ENCODE measurements around the gene FMN1.

Gene FMN1

DNA sequence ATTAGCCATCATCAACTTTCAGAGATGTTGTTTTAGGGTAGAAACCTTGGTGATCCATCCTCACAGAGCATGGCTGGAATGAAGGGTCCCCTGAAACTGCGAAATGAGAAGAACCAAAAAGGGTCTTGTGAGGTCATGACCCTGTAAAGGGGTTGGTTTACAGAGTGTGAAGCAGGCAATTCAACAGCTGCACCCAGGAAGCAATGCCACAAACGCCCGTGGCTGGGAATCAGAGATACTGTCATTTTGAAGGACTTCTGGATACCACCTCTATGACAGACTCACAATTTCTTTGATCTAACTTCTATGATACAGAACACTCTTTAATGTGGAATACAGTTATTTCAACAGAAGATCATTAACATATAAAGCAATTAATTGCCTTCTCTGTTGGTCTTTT lies 397.7 kb downstream of the FMN1 start:
- H3K36me3 ChIP-seq (ENCODE audit: control insufficient read depth, insufficient read depth, low read length) = no peaks in the 10 kb centered on the region
- no peak overlapping the region for H3K27ac ChIP-seq (ENCODE audit: low read length)
- H3K27me3 ChIP-seq (ENCODE audit: control insufficient read depth, insufficient read depth, low read length) = no peaks in the 10 kb centered on the region
- H3K4me1 ChIP-seq (ENCODE audit: control insufficient read depth, insufficient read depth, low read length) = no peaks in the 10 kb centered on the region; the same call in 1 of the 2 replicates
- WGBS (ENCODE audit: insufficient coverage, insufficient read length) = no CpG with 5 or more reads among the region's 3 CpGs
- H3K9me3 ChIP-seq (ENCODE audit: control insufficient read depth, insufficient read depth, low read length) = no peaks in the 10 kb centered on the region
- DNase-seq (ENCODE audit: low read depth, low spot score) = no peak
- no peak overlapping the region for H3K4me3 ChIP-seq (ENCODE audit: low read length)

DNA sequence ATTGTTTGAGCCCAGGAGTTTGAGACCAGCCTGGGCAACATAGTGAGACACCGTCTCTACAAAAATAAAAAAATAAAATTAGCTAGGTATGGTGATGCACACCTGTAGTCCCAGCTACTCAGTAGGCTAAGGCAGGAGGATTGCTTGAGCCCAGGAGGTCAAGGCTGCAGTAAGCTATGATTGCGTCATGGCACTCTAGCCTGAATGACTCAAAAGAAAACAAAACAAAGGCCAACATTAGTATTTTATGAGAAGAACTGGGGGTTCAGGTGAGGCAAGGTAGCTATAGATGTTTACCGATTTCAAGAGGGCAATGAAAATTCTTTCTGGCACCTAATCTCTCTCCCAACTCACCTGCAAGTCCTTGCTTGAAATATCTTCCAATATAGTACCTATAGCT lies 399.5 kb downstream of the FMN1 start:
- H3K27me3 ChIP-seq (ENCODE audit: control insufficient read depth, insufficient read depth, low read length) = no peaks in the 10 kb centered on the region
- H3K36me3 ChIP-seq (ENCODE audit: control insufficient read depth, insufficient read depth, low read length) = no peaks in the 10 kb centered on the region
- DNase-seq (ENCODE audit: low read depth, low spot score) = no peak
- H3K9me3 ChIP-seq (ENCODE audit: control insufficient read depth, insufficient read depth, low read length) = no peaks in the 10 kb centered on the region
- no peak overlapping the region for H3K27ac ChIP-seq (ENCODE audit: low read length)
- H3K4me1 ChIP-seq (ENCODE audit: control insufficient read depth, insufficient read depth, low read length) = no peaks in the 10 kb centered on the region; the same call in 1 of the 2 replicates
- H3K4me3 ChIP-seq (ENCODE audit: low read length) = no peak overlapping the region
- no CpG with 5 or more reads among the region's 3 CpGs for WGBS (ENCODE audit: insufficient coverage, insufficient read length)

DNA sequence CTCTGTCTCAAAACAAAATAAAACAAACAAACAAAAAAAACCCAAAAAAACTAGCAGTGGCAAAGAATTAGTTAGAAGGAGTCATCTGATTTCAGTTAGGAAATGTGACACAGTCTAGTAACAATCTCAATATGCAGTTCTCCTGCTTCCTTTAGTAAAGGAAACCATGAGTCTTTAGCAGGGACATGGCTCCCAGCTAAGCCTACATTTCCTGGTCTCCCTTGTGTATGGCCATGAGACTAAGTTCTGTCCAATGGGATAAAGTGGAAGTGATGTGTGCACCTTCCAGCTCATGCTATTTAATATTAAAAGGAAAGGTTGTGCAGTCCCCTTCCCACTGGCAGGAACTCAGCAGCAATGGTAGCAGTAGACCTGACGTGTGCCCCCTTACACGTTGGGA lies 402.1 kb downstream of the FMN1 start:
- Histone ChIP-seq H3K4me1 (ENCODE audit: control insufficient read depth, insufficient read depth, low read length) (no peaks in the 10 kb centered on the region; the same call in 1 of the 2 replicates), H3K9me3 (ENCODE audit: control insufficient read depth, insufficient read depth, low read length) (no peaks in the 10 kb centered on the region), H3K27me3 (ENCODE audit: control insufficient read depth, insufficient read depth, low read length) (no peaks in the 10 kb centered on the region), H3K27ac (ENCODE audit: low read length) (no peak overlapping the region), H3K36me3 (ENCODE audit: control insufficient read depth, insufficient read depth, low read length) (no peaks in the 10 kb centered on the region), H3K4me3 (ENCODE audit: low read length) (no peak overlapping the region)
- no peak for DNase-seq (ENCODE audit: low read depth, low spot score)
- WGBS (ENCODE audit: insufficient coverage, insufficient read length) = no CpG with 5 or more reads among the region's 2 CpGs

DNA sequence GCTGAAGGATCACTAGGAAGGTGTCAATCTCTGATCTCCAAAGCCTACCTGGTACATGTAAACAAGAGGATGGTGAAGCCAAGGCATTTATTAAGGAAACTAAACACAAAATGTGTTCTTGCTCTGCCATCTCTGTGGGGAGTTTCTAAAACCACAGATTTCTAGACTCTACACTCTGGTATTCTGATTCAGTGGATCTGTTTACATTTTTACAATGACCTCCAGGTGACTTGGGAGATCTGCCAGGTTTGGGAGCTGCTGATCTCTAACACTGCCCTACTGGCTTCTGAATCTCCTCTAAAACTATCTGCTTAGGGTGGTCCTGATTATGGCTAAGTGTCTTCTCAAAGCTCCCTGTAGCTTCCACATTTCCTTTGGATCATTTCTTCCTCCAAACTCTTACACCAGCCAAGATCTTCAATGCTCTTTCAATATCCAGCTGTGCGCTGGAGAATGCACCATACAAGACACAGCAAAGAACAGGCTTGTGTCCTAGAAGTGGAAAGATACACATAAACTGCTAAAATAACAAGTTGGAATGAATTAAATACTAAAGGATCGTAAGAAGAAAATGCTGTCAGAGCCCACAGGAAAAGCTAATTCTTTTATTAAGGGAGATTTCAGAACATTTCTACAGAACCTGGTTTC lies 404.0 kb downstream of the FMN1 start:
- Histone ChIP-seq H3K27ac (ENCODE audit: low read length) (no peak overlapping the region), H3K4me3 (ENCODE audit: low read length) (no peak overlapping the region), H3K4me1 (ENCODE audit: control insufficient read depth, insufficient read depth, low read length) (no peaks in the 10 kb centered on the region; the same call in 1 of the 2 replicates), H3K27me3 (ENCODE audit: control insufficient read depth, insufficient read depth, low read length) (no peaks in the 10 kb centered on the region), H3K9me3 (ENCODE audit: control insufficient read depth, insufficient read depth, low read length) (no peaks in the 10 kb centered on the region), H3K36me3 (ENCODE audit: control insufficient read depth, insufficient read depth, low read length) (no peaks in the 10 kb centered on the region)
- no CpG with 5 or more reads among the region's 2 CpGs for WGBS (ENCODE audit: insufficient coverage, insufficient read length)
- DNase-seq (ENCODE audit: low read depth, low spot score) = no peak

DNA sequence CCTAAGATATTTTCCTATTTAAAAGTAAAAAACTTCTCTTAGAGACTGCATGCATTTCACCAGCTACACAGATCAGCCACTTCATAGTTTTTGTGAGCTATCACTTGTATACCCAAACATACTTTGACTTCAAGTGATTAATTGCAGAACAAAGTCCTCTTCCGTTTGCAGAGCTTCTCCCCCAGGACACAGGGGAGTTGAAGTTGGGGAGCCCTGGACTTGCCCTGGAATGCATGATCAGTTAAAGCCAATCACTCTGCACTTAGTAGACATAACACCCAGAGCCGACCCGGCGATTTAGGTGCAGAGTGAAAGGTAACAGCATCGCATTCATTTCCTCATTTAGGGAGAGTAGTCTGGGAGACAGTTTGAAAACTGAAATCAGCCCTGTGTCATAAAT lies 406.6 kb downstream of the FMN1 start:
- Histone ChIP-seq H3K9me3 (ENCODE audit: control insufficient read depth, insufficient read depth, low read length) (no peaks in the 10 kb centered on the region), H3K4me3 (ENCODE audit: low read length) (no peak overlapping the region), H3K4me1 (ENCODE audit: control insufficient read depth, insufficient read depth, low read length) (no peaks in the 10 kb centered on the region; the same call in 1 of the 2 replicates), H3K36me3 (ENCODE audit: control insufficient read depth, insufficient read depth, low read length) (no peaks in the 10 kb centered on the region), H3K27me3 (ENCODE audit: control insufficient read depth, insufficient read depth, low read length) (no peaks in the 10 kb centered on the region), H3K27ac (ENCODE audit: low read length) (no peak overlapping the region)
- WGBS (ENCODE audit: insufficient coverage, insufficient read length) = no CpG with 5 or more reads among the region's 5 CpGs
- no peak for DNase-seq (ENCODE audit: low read depth, low spot score)

DNA sequence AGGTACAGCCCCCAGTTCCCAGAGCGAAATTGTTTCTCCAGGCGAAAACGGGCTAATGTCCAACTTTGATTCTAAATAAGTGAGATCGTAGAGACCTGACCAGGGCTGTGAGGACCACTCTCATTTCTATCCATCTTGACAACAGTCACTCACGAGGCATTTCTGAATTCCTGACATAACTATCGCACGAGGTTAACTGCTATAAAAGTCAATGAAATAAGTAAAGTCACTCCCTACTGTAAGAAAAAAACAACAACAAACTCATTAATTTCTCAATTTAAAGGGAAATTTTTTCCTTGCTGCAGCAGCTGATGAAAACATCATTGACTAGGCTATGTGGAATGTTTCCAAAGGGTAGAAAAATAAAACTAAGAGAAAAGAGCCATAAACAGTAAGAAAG lies 407.6 kb downstream of the FMN1 start:
- H3K27me3 ChIP-seq (ENCODE audit: control insufficient read depth, insufficient read depth, low read length) = no peaks in the 10 kb centered on the region
- H3K9me3 ChIP-seq (ENCODE audit: control insufficient read depth, insufficient read depth, low read length) = no peaks in the 10 kb centered on the region
- no CpG with 5 or more reads among the region's 7 CpGs for WGBS (ENCODE audit: insufficient coverage, insufficient read length)
- H3K4me3 ChIP-seq (ENCODE audit: low read length) = no peak overlapping the region
- no peak overlapping the region for H3K27ac ChIP-seq (ENCODE audit: low read length)
- no peaks in the 10 kb centered on the region for H3K36me3 ChIP-seq (ENCODE audit: control insufficient read depth, insufficient read depth, low read length)
- DNase-seq (ENCODE audit: low read depth, low spot score) = no peak
- H3K4me1 ChIP-seq (ENCODE audit: control insufficient read depth, insufficient read depth, low read length) = no peaks in the 10 kb centered on the region

DNA sequence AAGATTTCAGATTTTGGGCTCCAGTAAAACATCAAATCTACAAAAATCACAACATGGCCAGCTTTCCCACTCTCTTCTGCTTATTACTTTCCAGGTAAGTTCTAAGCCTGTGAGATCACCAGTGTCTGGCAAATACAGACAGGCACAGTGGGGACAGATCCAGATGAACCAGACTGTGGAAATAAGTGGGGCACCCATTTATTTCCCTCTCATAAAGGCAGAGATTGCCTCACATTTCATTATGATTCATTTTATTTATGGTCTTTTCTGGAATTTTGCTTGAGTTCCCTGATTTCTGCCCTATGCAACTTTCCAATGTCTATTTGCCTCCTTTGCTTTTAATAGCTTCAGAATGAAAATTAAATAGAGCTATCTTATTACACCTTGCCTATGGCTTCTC lies 409.9 kb downstream of the FMN1 start:
- H3K4me3 ChIP-seq (ENCODE audit: low read length) = no peak overlapping the region
- H3K27ac ChIP-seq (ENCODE audit: low read length) = no peak overlapping the region
- H3K4me1 ChIP-seq (ENCODE audit: control insufficient read depth, insufficient read depth, low read length) = no peaks in the 10 kb centered on the region
- no peaks in the 10 kb centered on the region for H3K9me3 ChIP-seq (ENCODE audit: control insufficient read depth, insufficient read depth, low read length)
- no peaks in the 10 kb centered on the region for H3K27me3 ChIP-seq (ENCODE audit: control insufficient read depth, insufficient read depth, low read length)
- no peak for DNase-seq (ENCODE audit: low read depth, low spot score)
- no peaks in the 10 kb centered on the region for H3K36me3 ChIP-seq (ENCODE audit: control insufficient read depth, insufficient read depth, low read length)

DNA sequence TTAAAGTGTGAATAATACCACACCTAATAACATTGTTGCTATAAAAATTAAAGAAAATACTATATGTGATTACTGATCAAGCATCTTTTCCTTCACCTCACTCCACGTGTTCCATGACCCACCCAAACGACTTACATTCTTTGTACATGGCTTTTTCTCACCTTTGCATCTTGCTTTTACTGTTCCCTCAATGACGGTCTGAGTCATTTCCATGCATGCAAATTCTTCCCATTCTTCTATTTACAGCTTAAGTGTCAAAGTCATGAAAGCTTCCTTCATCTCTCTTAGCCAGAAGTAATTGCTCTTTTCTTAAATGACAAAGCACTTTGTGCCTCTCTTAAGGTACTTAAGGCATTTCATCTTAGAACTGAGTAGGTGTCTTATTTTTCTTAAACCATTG lies 412.7 kb downstream of the FMN1 start:
- no peaks in the 10 kb centered on the region for H3K36me3 ChIP-seq (ENCODE audit: control insufficient read depth, insufficient read depth, low read length)

DNA sequence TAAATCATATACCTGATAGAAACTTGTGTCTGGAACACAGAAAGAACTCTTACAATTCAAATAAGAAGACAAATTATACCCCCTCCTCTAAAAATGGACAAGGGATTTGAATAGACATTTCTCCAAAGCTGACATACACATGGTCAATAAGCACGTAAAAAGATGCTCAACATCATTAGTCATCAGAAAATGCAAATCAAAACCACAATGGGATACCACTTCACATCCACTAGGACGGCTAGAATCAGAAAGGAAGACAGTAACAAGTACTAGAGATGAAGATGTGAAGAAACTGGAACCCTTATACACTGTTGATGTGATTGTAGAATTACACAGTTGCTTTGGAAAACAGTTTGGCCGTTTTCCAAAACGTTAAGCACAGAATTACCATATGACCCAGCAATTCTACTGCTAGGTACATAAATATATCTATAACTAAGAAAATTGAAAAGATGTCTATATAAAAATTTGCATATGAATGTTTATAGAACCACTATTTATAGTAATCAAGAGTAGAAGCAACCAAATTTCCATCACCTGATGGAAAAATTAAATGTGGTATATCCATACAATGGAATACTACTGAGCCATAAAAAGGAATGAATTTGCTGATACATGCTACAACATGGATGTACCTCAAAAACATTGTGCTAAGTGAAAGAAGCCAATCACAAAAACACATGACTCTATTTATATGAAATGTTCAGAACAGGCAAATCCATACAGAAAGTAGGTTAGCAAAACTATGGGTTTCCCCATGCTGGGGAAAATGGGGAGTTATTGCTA lies 415.9 kb downstream of the FMN1 start:
- H3K9me3 ChIP-seq (ENCODE audit: control insufficient read depth, insufficient read depth, low read length) = no peaks in the 10 kb centered on the region
- H3K4me1 ChIP-seq (ENCODE audit: control insufficient read depth, insufficient read depth, low read length) = no peaks in the 10 kb centered on the region
- DNase-seq (ENCODE audit: low read depth, low spot score) = no peak
- no peaks in the 10 kb centered on the region for H3K36me3 ChIP-seq (ENCODE audit: control insufficient read depth, insufficient read depth, low read length)
- no peak overlapping the region for H3K4me3 ChIP-seq (ENCODE audit: low read length)
- no peaks in the 10 kb centered on the region for H3K27me3 ChIP-seq (ENCODE audit: control insufficient read depth, insufficient read depth, low read length)
- no peak overlapping the region for H3K27ac ChIP-seq (ENCODE audit: low read length)
- no CpG with 5 or more reads among the region's 4 CpGs for WGBS (ENCODE audit: insufficient coverage, insufficient read length)

More for the DNA sequence above, 412.7 kb downstream of the FMN1 start:
- Histone ChIP-seq H3K27ac (ENCODE audit: low read length) (no peak overlapping the region), H3K4me3 (ENCODE audit: low read length) (no peak overlapping the region), H3K4me1 (ENCODE audit: control insufficient read depth, insufficient read depth, low read length) (no peaks in the 10 kb centered on the region), H3K9me3 (ENCODE audit: control insufficient read depth, insufficient read depth, low read length) (no peaks in the 10 kb centered on the region), H3K27me3 (ENCODE audit: control insufficient read depth, insufficient read depth, low read length) (no peaks in the 10 kb centered on the region)
- no peak for DNase-seq (ENCODE audit: low read depth, low spot score)
- WGBS (ENCODE audit: insufficient coverage, insufficient read length) = no CpG with 5 or more reads among the region's 3 CpGs

DNA sequence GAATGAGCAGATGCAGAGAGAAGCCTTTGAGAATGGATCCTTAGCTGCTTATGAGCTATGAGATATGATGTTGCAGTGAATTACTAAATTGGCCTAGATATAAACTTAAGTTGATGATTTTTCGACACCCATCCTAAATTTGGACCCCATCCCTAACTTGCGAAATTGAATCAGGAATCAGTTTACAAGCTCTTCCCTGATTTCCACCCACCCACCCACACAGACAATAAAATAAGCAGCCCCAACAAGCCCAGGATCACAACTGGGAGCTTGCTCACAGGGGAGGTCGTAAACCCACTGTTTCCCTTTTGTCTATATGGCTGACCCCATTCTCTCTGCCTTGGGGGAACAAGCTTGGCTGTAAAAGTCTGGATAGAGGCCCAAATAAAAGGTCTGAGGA lies 419.4 kb downstream of the FMN1 start:
- no peaks in the 10 kb centered on the region for H3K4me1 ChIP-seq (ENCODE audit: control insufficient read depth, insufficient read depth, low read length)
- no peaks in the 10 kb centered on the region for H3K36me3 ChIP-seq (ENCODE audit: control insufficient read depth, insufficient read depth, low read length)
- no CpG with 5 or more reads among the region's 3 CpGs for WGBS (ENCODE audit: insufficient coverage, insufficient read length)
- H3K27ac ChIP-seq (ENCODE audit: low read length) = no peak overlapping the region
- H3K4me3 ChIP-seq (ENCODE audit: low read length) = no peak overlapping the region
- no peaks in the 10 kb centered on the region for H3K27me3 ChIP-seq (ENCODE audit: control insufficient read depth, insufficient read depth, low read length)
- H3K9me3 ChIP-seq (ENCODE audit: control insufficient read depth, insufficient read depth, low read length) = no peaks in the 10 kb centered on the region
- no peak for DNase-seq (ENCODE audit: low read depth, low spot score)

DNA sequence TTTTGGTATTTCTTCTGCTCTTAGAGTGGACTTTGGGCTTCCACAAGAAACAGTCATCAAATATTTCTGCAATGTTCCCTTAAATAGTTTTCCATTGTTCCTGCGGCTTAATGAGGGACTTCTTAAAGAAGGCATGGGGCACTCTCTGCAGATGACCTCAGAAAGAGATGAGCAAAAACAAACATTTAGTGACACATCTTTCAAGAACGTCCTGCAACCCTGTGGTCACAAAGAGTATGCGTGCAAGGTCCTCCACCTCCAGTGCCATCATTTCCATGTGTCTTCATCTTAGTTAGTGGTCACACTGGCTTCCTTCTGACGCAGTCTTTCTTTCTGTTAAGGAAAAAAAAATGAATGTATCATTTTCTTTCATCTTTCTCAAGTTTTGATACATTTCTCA lies 420.5 kb downstream of the FMN1 start:
- WGBS (ENCODE audit: insufficient coverage, insufficient read length) = no CpG with 5 or more reads among the region's 4 CpGs

More for the DNA sequence above, 420.5 kb downstream of the FMN1 start:
- DNase-seq (ENCODE audit: low read depth, low spot score) = no peak
- Histone ChIP-seq H3K27me3 (ENCODE audit: control insufficient read depth, insufficient read depth, low read length) (no peaks in the 10 kb centered on the region), H3K36me3 (ENCODE audit: control insufficient read depth, insufficient read depth, low read length) (no peaks in the 10 kb centered on the region), H3K4me3 (ENCODE audit: low read length) (no peak overlapping the region), H3K4me1 (ENCODE audit: control insufficient read depth, insufficient read depth, low read length) (no peaks in the 10 kb centered on the region), H3K27ac (ENCODE audit: low read length) (no peak overlapping the region), H3K9me3 (ENCODE audit: control insufficient read depth, insufficient read depth, low read length) (no peaks in the 10 kb centered on the region)
